ENCODE data around the gene USP37. TPM values are rescaled to one million over a fixed set of nuclear protein-coding genes. Genes with fewer than 3 reads are reported as not detected.

Gene USP37
- polyA plus RNA-seq, 2 of the 4 experiments (the other 2 are of a cell fraction) = 5.1 to 12.8 TPM

DNA sequence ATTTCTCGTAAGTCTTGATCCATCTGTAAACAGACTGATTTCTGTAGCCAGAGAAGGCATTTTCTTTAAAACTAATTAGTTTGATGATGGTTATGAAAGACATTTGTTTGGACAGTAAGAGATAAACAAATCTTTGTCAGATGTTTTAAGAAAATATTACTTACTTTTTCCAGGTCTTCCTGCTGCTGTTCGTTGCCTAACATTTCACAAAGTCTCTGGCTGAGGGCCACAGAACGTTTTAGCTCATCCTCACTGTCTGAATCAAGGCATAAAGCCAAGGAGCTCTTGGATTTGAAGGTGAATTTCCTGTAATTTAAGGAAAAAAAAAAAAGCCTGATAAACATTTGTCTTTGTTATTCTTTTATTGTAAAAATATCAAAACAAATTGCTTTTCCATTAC lies 91.5 kb downstream of the USP37 start:
- Histone ChIP-seq H3K9me3 (no peaks in the 10 kb centered on the region), H3K4me3 (no peak overlapping the region), H3K4me2 (no peak overlapping the region), H3K4me1 (peaks cover 13% of the 10 kb centered on the region), H3K27ac (no peak overlapping the region)
- DNase-seq (ENCODE audit: low read depth in 1 of 2, low spot score in 1 of 2) (no peak), FAIRE-seq (no peak), ATAC-seq (no peak)
- POLR2A ChIA-PET = no interaction called here
- 52% methylated on average over 3 of the region's 3 CpGs for WGBS (ENCODE audit: missing lambda C conversion rate)
- TF ChIP-seq HEYL (CRISPR knock-in tag; IDR thresholded peaks at IDR 0.05) (no peak), USF2 (IDR thresholded peaks at IDR 0.05) (no peak), ZSCAN20 (CRISPR knock-in tag; IDR thresholded peaks at IDR 0.05) (no peak), PBX3 (IDR thresholded peaks at IDR 0.05) (no peak), CBX2 (IDR thresholded peaks at IDR 0.05; ENCODE audit: borderline replicate concordance, low read depth) (no peak), JUN (IDR thresholded peaks at IDR 0.05) (no peak), FOSL2 (IDR thresholded peaks at IDR 0.05) (no peak), FOSL2 (CRISPR knock-in tag; IDR thresholded peaks at IDR 0.05) (no peak), CHD4 (IDR thresholded peaks at IDR 0.05; ENCODE audit: borderline replicate concordance) (no peak), EHMT2 (IDR thresholded peaks at IDR 0.05; ENCODE audit: low read depth) (no peak)
- CTCF ChIA-PET = interaction anchor here (1.1 to 1.7 kb wide), 2 partner anchors 11 to 175 kb away, joined by 4 to 7 read pairs; no protein-coding TSS in a partner anchor

DNA sequence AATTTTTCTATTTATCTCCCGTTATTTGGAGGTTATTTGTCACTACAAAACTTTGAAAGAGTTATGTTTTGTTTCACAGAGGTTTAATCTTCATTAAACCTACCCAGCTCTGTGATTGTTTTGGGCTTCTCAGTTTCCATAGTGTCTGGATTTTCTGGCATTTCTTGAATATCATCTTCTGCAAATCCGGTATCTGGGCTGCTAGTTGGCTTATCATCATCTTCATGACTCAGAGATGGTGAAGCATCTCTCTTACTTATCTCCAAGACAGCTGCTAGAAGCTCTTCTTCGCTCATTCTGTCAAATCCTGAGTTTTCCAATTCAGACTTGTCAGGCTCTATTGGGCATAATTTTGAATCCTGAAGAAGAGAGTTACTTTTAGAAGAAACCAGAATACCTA lies 93.6 kb downstream of the USP37 start:
- POLR2A ChIA-PET = no interaction called here
- no peak for FAIRE-seq
- CTCF ChIA-PET = interaction anchor here (1.1 to 1.7 kb wide), 3 partner anchors 8 to 173 kb away, joined by 3 to 6 read pairs (median 5); no protein-coding TSS in a partner anchor

DNA sequence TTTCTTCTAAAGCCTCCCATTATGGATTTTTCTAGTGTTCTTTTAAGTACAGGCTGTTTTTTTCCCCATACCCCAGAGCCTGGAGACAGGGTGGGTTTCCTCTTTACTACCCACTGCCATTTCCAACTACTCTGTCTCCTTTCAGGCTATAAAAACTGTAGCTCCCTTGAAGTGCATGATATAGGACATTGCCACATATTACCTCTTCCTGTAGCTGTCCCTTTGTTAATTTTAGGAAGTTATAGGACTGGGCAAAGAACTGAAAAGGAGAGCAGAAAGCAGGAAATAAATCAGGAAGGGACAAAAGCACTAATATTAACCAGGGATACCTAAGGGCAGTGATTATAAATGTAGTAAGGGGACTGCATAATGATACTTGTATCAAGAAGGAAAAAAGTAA lies 95.2 kb downstream of the USP37 start:
- ChIA-PET POLR2A (no interaction called here), CTCF (interaction anchor here (1.1 kb wide), 1 partner anchor 9 kb away, joined by 5 read pairs; no protein-coding TSS in a partner anchor)
- H3K27ac ChIP-seq = no peak overlapping the region
- no peak overlapping the region for H3K4me3 ChIP-seq
- FAIRE-seq = no peak
- no peaks in the 10 kb centered on the region for H3K4me1 ChIP-seq
- H3K9me3 ChIP-seq = no peaks in the 10 kb centered on the region
- ATAC-seq = no peak
- no peak for TF ChIP-seq RFX5 (IDR thresholded peaks at IDR 0.05)
- no peak for TF ChIP-seq CBX2 (IDR thresholded peaks at IDR 0.05; ENCODE audit: borderline replicate concordance, low read depth)
- no peak for TF ChIP-seq EP300 (IDR thresholded peaks at IDR 0.05)
- no peak for TF ChIP-seq FOSL2 (IDR thresholded peaks at IDR 0.05)
- TF ChIP-seq FOSL2 (CRISPR knock-in tag; IDR thresholded peaks at IDR 0.05) = no peak
- TF ChIP-seq CHD4 (IDR thresholded peaks at IDR 0.05; ENCODE audit: borderline replicate concordance) = no peak
- TF ChIP-seq EHF (CRISPR knock-in tag; IDR thresholded peaks at IDR 0.05) = no peak
- no peak for TF ChIP-seq RARB (CRISPR knock-in tag; IDR thresholded peaks at IDR 0.05)
- no peak for TF ChIP-seq ZNF302 (CRISPR knock-in tag; IDR thresholded peaks at IDR 0.05)
- no peak for TF ChIP-seq NPAS2 (CRISPR knock-in tag; IDR thresholded peaks at IDR 0.05; ENCODE audit: borderline replicate concordance)
- no peak for TF ChIP-seq KDM1A (IDR thresholded peaks at IDR 0.05; ENCODE audit: low read depth)
- TF ChIP-seq MAFK (IDR thresholded peaks at IDR 0.05; ENCODE audit: partially characterized antibody) = no peak
- DNase-seq (ENCODE audit: low read depth in 1 of 2, low spot score in 1 of 2) = no peak
- H3K4me2 ChIP-seq = no peak overlapping the region

More for the DNA sequence above, 93.6 kb downstream of the USP37 start:
- ATAC-seq = no peak
- no peak overlapping the region for H3K4me2 ChIP-seq
- H3K4me1 ChIP-seq = peaks cover 13% of the 10 kb centered on the region
- 88% methylated on average over 3 of the region's 3 CpGs for WGBS (ENCODE audit: missing lambda C conversion rate)
- no peaks in the 10 kb centered on the region for H3K9me3 ChIP-seq
- no peak for DNase-seq (ENCODE audit: low read depth in 1 of 2, low spot score in 1 of 2)
- no peak overlapping the region for H3K4me3 ChIP-seq
- no peak for TF ChIP-seq FOXS1 (CRISPR knock-in tag; IDR thresholded peaks at IDR 0.05)
- TF ChIP-seq PHF8 (IDR thresholded peaks at IDR 0.05; ENCODE audit: borderline replicate concordance, low read depth) = no peak
- TF ChIP-seq RFX5 (IDR thresholded peaks at IDR 0.05) = no peak
- no peak for TF ChIP-seq KDM5A (IDR thresholded peaks at IDR 0.05)
- no peak for TF ChIP-seq TP53 (CRISPR knock-in tag; IDR thresholded peaks at IDR 0.05)
- no peak for TF ChIP-seq TFCP2L1 (CRISPR knock-in tag; IDR thresholded peaks at IDR 0.05)
- TF ChIP-seq ZC3H11A (IDR thresholded peaks at IDR 0.05) = no peak
- no peak for TF ChIP-seq KDM1A (IDR thresholded peaks at IDR 0.05; ENCODE audit: low read depth)
- H3K27ac ChIP-seq = no peak overlapping the region
